GM06990 (cell line): Measurements from ENCODE around the gene SINHCAF.

Source experiments
- DNase-seq: peaks from one replicate; pipeline ENCODE4 v3.0.0-alpha.2; 2011; ENCODE audit not compliant: insufficient read length; ENCODE audit errors: extremely low read depth
- H3K27me3 ChIP-seq: replicated peaks from 2 replicates; pipeline ENCODE4 v1.6.0; 2011; ENCODE audit warnings: low read length; ENCODE audit not compliant: control insufficient read depth, insufficient read depth
- H3K36me3 ChIP-seq: 2 replicates; pipeline ENCODE4 v1.5.1; 2011; ENCODE audit warnings: low read length; ENCODE audit not compliant: control insufficient read depth, insufficient read depth
- H3K4me3 ChIP-seq: replicated peaks from 2 replicates; pipeline ENCODE4 v1.5.1; 2011; ENCODE audit warnings: low read depth, mild to moderate bottlenecking, control low read depth, low read length
- CTCF ChIP-seq: IDR thresholded peaks from 2 replicates; pipeline ENCODE4 v1.5.1; 2011; ENCODE audit warnings: low read length, control low read depth, mild to moderate bottlenecking, inconsistent platforms; ENCODE audit not compliant: insufficient read depth, poor library complexity, severe bottlenecking

SINHCAF gene

DNA sequence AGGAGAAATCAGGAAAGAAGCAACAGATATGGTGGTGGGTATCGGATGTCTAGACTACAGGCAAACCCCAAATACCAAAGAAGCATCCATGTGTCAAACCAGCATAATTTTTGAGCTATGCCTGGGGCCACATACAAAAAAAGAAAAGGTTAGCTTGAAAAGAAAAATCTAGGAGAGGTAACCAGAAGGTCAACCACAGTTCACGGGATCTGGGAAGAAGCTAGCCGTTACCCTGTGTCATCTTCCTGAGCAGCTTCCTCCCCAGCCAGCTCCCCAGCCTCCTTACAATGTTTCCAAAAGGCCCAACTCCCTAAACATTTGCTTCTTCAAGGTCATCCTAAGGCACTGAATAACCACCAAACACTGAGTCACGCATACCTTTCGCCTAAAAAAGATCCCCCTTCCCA is 3.1 kb downstream of the SINHCAF start:
- H3K4me3 ChIP-seq: peak overlapping the region; percentile 88
- DNase-seq: no peak
- H3K27me3 ChIP-seq: no peaks in the 10 kb centered on the region
- H3K36me3 ChIP-seq: no peaks in the 10 kb centered on the region; the same call in 1 of the 2 replicates
- no peak for TF ChIP-seq CTCF

DNA sequence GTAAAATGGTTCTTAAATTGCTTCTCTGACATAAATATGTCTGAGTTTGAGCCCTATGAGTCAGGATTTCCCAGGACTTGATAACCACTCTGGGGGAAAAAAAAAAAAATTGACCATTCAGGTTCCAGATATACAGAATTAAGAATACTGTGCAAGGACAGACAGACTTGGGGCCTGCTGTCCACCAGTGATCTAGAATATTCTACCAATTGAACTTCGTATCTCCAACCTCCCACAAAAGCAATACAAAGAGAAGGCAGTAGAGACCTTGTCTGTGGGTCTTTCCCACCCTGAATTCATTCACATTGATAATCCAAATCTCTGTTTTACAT is 4.1 kb downstream of the SINHCAF start:
- no peak for TF ChIP-seq CTCF
- no peak for DNase-seq
- Histone ChIP-seq H3K27me3 (no peaks in the 10 kb centered on the region), H3K4me3 (peak overlapping the region; percentile 88), H3K36me3 (no peaks in the 10 kb centered on the region; the same call in 1 of the 2 replicates)

DNA sequence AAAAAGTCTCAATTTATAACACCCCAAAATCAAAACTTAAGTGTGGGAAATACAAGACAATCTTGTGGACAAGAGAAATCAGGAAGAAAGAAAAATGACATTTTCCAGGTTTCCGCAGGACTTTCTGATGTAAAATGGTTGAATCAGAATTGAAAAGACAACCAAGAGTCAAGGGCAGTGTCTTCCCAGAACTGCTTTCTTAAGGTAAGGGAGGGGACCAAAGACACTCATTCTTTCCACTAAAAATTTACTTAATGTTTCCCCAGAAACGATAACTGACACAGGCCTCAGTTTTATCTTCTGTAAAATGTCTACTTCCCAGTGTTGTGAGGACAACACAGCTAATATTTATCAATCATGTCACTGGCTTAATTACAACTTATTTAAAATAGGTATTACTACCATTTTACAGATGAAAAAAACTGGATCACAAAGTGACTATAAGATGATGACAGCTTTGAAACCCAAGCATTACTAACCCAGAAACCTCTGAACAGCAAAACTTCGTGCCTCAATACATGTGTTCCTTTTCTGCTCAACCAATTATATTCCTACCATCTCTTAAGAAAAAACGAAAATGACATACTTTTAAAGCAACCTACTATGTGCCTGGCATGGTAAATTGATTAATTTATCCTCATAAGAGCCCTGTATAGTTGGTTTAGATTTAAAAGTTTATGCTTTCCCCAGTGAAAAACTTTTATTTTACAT is 4.6 kb downstream of the SINHCAF start:
- no peak for DNase-seq
- no peak for TF ChIP-seq CTCF
- H3K4me3 ChIP-seq: peak overlapping the region; percentile 88
- H3K36me3 ChIP-seq: no peaks in the 10 kb centered on the region; the same call in 1 of the 2 replicates
- H3K27me3 ChIP-seq: no peaks in the 10 kb centered on the region

GRCh38 chr12:31318657-31319269 is 7.2 kb downstream of the SINHCAF start:
- Histone ChIP-seq H3K27me3 (no peaks in the 10 kb centered on the region), H3K36me3 (peaks cover 2% of the 10 kb centered on the region; the same call in 1 of the 2 replicates), H3K4me3 (peak overlapping the region; percentile 36)
- no peak for DNase-seq
- TF ChIP-seq CTCF: no peak

- Histone ChIP-seq H3K27me3 (no peaks in the 10 kb centered on the region), H3K36me3 (peaks cover 2% of the 10 kb centered on the region; the same call in 1 of the 2 replicates), H3K4me3 (peak overlapping the region; percentile 55)
- no peak for DNase-seq
- TF ChIP-seq CTCF: no peak
These were observed 8.2 kb downstream of the SINHCAF start for GRCh38 chr12:31317471-31318395.
